ENCODE data around the gene ECT2L.

Gene ECT2L

DNA sequence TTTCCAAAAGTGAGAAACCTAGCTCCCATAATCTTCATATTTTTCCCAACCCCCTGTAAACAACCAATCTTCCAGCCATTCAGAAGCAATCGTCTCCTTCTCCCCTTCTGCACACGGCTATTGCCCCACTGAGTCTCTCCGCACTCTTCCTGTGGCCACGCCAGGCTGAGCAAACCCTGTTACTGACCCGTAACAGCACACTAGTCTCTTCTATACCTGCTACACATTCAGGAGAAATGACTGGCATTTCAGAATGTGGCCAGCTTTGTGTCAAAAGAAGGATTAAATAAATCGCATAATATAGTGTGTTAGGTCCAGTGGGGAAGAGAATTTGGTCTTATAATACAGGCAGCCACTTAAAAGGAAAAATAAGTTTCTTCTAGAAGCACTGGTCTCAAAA lies 41.4 kb downstream of the ECT2L start:
- Histone ChIP-seq H3F3A (ENCODE audit: insufficient read depth, low read length) (no peaks in the 10 kb centered on the region), H3K9me2 (ENCODE audit: low read depth, low read length) (no peaks in the 10 kb centered on the region), H3K4me3 (ENCODE audit: low read depth, low read length, poor library complexity, severe bottlenecking) (no peak overlapping the region), H3K79me2 (ENCODE audit: insufficient read depth, low read length) (no peaks in the 10 kb centered on the region), H3K27me3 (ENCODE audit: insufficient read depth, low read length) (no peaks in the 10 kb centered on the region), H3K4me1 (ENCODE audit: insufficient read depth, low read length, severe bottlenecking) (no peaks in the 10 kb centered on the region), H2AFZ (ENCODE audit: low read length) (no peak overlapping the region), H3K27ac (ENCODE audit: low read depth, low read length, poor library complexity, severe bottlenecking) (no peak overlapping the region), H3K9me3 (ENCODE audit: low read length) (no peaks in the 10 kb centered on the region), H3K9ac (ENCODE audit: low read length) (no peak overlapping the region), H3K36me3 (ENCODE audit: insufficient read depth, low read length) (no peaks in the 10 kb centered on the region), H4K20me1 (ENCODE audit: insufficient read depth, low read length) (no peaks in the 10 kb centered on the region), H3K4me2 (ENCODE audit: low read length) (no peak overlapping the region)
- no peak for TF ChIP-seq EZH2 (IDR thresholded peaks at IDR 0.05; ENCODE audit: borderline replicate concordance, low read length)
- TF ChIP-seq, protein P1, sequence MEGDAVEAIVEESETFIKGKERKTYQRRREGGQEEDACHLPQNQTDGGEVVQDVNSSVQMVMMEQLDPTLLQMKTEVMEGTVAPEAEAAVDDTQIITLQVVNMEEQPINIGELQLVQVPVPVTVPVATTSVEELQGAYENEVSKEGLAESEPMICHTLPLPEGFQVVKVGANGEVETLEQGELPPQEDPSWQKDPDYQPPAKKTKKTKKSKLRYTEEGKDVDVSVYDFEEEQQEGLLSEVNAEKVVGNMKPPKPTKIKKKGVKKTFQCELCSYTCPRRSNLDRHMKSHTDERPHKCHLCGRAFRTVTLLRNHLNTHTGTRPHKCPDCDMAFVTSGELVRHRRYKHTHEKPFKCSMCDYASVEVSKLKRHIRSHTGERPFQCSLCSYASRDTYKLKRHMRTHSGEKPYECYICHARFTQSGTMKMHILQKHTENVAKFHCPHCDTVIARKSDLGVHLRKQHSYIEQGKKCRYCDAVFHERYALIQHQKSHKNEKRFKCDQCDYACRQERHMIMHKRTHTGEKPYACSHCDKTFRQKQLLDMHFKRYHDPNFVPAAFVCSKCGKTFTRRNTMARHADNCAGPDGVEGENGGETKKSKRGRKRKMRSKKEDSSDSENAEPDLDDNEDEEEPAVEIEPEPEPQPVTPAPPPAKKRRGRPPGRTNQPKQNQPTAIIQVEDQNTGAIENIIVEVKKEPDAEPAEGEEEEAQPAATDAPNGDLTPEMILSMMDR (IDR thresholded peaks at IDR 0.05; ENCODE audit: low read length), result no peak

DNA sequence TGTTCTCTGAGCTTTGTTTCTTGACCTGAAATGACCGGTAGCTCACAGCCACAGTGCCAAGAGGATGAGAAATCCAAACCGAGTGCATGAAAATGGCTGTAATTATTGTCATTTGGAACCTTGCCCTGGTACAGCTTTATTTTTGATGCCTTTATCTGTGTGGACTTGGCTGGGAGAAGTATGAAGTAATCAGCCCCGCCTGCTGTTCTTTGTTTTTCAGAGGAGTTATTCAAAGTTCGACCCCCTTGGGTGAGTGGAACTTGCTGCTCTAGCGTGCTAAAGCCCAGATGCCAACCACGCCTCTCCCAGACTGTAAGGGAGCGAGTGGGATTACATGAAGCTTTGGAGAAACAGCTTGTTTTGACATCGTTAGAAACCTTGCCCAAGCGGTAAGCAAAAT lies 48.3 kb downstream of the ECT2L start:
- no peak overlapping the region for H3K9ac ChIP-seq (ENCODE audit: low read length)
- H3F3A ChIP-seq (ENCODE audit: insufficient read depth, low read length), result no peaks in the 10 kb centered on the region
- no peaks in the 10 kb centered on the region for H3K36me3 ChIP-seq (ENCODE audit: insufficient read depth, low read length)
- H3K9me2 ChIP-seq (ENCODE audit: low read depth, low read length), result no peaks in the 10 kb centered on the region
- no peak overlapping the region for H3K4me3 ChIP-seq (ENCODE audit: low read depth, low read length, poor library complexity, severe bottlenecking)
- H3K79me2 ChIP-seq (ENCODE audit: insufficient read depth, low read length), result no peaks in the 10 kb centered on the region
- no peak overlapping the region for H3K27ac ChIP-seq (ENCODE audit: low read depth, low read length, poor library complexity, severe bottlenecking)
- H3K9me3 ChIP-seq (ENCODE audit: low read length), result no peaks in the 10 kb centered on the region
- no peaks in the 10 kb centered on the region for H4K20me1 ChIP-seq (ENCODE audit: insufficient read depth, low read length)
- no peaks in the 10 kb centered on the region for H3K27me3 ChIP-seq (ENCODE audit: insufficient read depth, low read length)
- TF ChIP-seq, protein P1 (IDR thresholded peaks at IDR 0.05; ENCODE audit: low read length), result no peak
- TF ChIP-seq EZH2 (IDR thresholded peaks at IDR 0.05; ENCODE audit: borderline replicate concordance, low read length), result no peak
- H3K4me1 ChIP-seq (ENCODE audit: insufficient read depth, low read length, severe bottlenecking), result no peaks in the 10 kb centered on the region
- no peak overlapping the region for H2AFZ ChIP-seq (ENCODE audit: low read length)
- H3K4me2 ChIP-seq (ENCODE audit: low read length), result no peak overlapping the region

DNA sequence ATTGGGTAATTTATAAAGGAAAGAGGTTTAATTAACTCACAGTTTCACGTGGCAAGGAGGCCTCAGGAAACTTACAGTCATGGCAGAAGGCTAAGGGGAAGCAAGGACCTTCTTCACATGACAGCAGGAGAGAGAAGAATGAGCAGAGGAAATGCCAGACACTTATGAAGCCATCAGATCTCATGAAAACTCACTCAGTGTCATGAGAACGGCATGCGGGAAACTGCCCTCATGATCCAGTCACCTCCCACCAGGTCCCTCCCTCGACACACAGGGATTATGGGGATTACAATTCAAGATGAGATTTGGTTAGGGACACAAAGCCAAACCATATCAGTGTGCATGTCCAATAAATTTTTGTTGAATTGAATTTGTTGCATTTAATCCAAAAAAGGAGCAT lies 52.0 kb downstream of the ECT2L start:
- Histone ChIP-seq H3K36me3 (ENCODE audit: insufficient read depth, low read length) (no peaks in the 10 kb centered on the region), H3K4me3 (ENCODE audit: low read depth, low read length, poor library complexity, severe bottlenecking) (no peak overlapping the region), H2AFZ (ENCODE audit: low read length) (no peak overlapping the region), H3K4me1 (ENCODE audit: insufficient read depth, low read length, severe bottlenecking) (peaks cover 6% of the 10 kb centered on the region), H3K9ac (ENCODE audit: low read length) (no peak overlapping the region), H3F3A (ENCODE audit: insufficient read depth, low read length) (no peaks in the 10 kb centered on the region), H3K27ac (ENCODE audit: low read depth, low read length, poor library complexity, severe bottlenecking) (no peak overlapping the region), H3K9me3 (ENCODE audit: low read length) (no peaks in the 10 kb centered on the region), H3K79me2 (ENCODE audit: insufficient read depth, low read length) (no peaks in the 10 kb centered on the region), H3K9me2 (ENCODE audit: low read depth, low read length) (no peaks in the 10 kb centered on the region), H3K27me3 (ENCODE audit: insufficient read depth, low read length) (no peaks in the 10 kb centered on the region), H3K4me2 (ENCODE audit: low read length) (no peak overlapping the region), H4K20me1 (ENCODE audit: insufficient read depth, low read length) (no peaks in the 10 kb centered on the region)
- TF ChIP-seq EZH2 (IDR thresholded peaks at IDR 0.05; ENCODE audit: borderline replicate concordance, low read length), result no peak
- TF ChIP-seq, protein P1 (IDR thresholded peaks at IDR 0.05; ENCODE audit: low read length), result no peak
